ENCODE results near the gene NKX6-2. TPM values are rescaled to one million over a fixed set of nuclear protein-coding genes. Genes with fewer than 3 reads are reported as not detected.

NKX6-2 gene
- total RNA-seq, 2 donors from 2014 or later, result not detected

GRCh38 chr10:132768346-132769248, 17.4 kb downstream of the NKX6-2 start:
- Mint-ChIP-seq H3K4me1 (peaks cover 8% of the 10 kb centered on the region), H3K4me3 (no peak overlapping the region), H3K27me3 (no peaks in the 10 kb centered on the region), H3K9me3 (no peaks in the 10 kb centered on the region), H3K36me3 (ENCODE audit: low read depth) (no peaks in the 10 kb centered on the region), H3K27ac (no peak overlapping the region)
- no peak for ATAC-seq (replicated peaks)

- Mint-ChIP-seq H3K27me3 (no peaks in the 10 kb centered on the region), H3K27ac (no peak overlapping the region), H3K4me1 (peaks cover 17% of the 10 kb centered on the region), H3K36me3 (ENCODE audit: low read depth) (no peaks in the 10 kb centered on the region), H3K9me3 (no peaks in the 10 kb centered on the region), H3K4me3 (no peak overlapping the region)
- no peak for ATAC-seq (replicated peaks)
Measured at GRCh38 chr10:132766291-132766690, 19.7 kb downstream of the NKX6-2 start.

GRCh38 chr10:132765435-132765834, 20.5 kb downstream of the NKX6-2 start:
- Mint-ChIP-seq H3K27me3 (no peaks in the 10 kb centered on the region), H3K4me1 (peaks cover 17% of the 10 kb centered on the region), H3K4me3 (no peak overlapping the region), H3K36me3 (ENCODE audit: low read depth) (no peaks in the 10 kb centered on the region), H3K9me3 (no peaks in the 10 kb centered on the region), H3K27ac (no peak overlapping the region)
- no peak for ATAC-seq (replicated peaks)

- peaks cover 17% of the 10 kb centered on the region for H3K4me1 Mint-ChIP-seq
- no peaks in the 10 kb centered on the region for H3K27me3 Mint-ChIP-seq
- H3K27ac Mint-ChIP-seq, result no peak overlapping the region
- no peak overlapping the region for H3K4me3 Mint-ChIP-seq
- H3K36me3 Mint-ChIP-seq (ENCODE audit: low read depth), result no peaks in the 10 kb centered on the region
- ATAC-seq (replicated peaks), result no peak
- no peaks in the 10 kb centered on the region for H3K9me3 Mint-ChIP-seq
Measured at GRCh38 chr10:132764108-132764507, 21.8 kb downstream of the NKX6-2 start.

- no peak overlapping the region for H3K27ac Mint-ChIP-seq
- ATAC-seq (replicated peaks), result no peak
- no peaks in the 10 kb centered on the region for H3K9me3 Mint-ChIP-seq
- H3K27me3 Mint-ChIP-seq, result no peaks in the 10 kb centered on the region
- no peak overlapping the region for H3K4me3 Mint-ChIP-seq
- H3K4me1 Mint-ChIP-seq, result peaks cover 17% of the 10 kb centered on the region
- H3K36me3 Mint-ChIP-seq (ENCODE audit: low read depth), result no peaks in the 10 kb centered on the region
Measured at GRCh38 chr10:132763545-132763944, 22.4 kb downstream of the NKX6-2 start.

- H3K4me1 Mint-ChIP-seq, result peaks cover 17% of the 10 kb centered on the region
- peak; percentile 91 for ATAC-seq (replicated peaks)
- H3K9me3 Mint-ChIP-seq, result no peaks in the 10 kb centered on the region
- H3K4me3 Mint-ChIP-seq, result no peak overlapping the region
- H3K27ac Mint-ChIP-seq, result peak overlapping the region; percentile 15
- no peaks in the 10 kb centered on the region for H3K36me3 Mint-ChIP-seq (ENCODE audit: low read depth)
- no peaks in the 10 kb centered on the region for H3K27me3 Mint-ChIP-seq
Measured at GRCh38 chr10:132762267-132762666, 23.7 kb downstream of the NKX6-2 start.

- H3K36me3 Mint-ChIP-seq (ENCODE audit: low read depth), result no peaks in the 10 kb centered on the region
- peaks cover 16% of the 10 kb centered on the region for H3K4me1 Mint-ChIP-seq
- H3K4me3 Mint-ChIP-seq, result no peak overlapping the region
- H3K9me3 Mint-ChIP-seq, result no peaks in the 10 kb centered on the region
- no peak for ATAC-seq (replicated peaks)
- H3K27ac Mint-ChIP-seq, result peak overlapping the region; percentile 15
- H3K27me3 Mint-ChIP-seq, result no peaks in the 10 kb centered on the region
Measured at GRCh38 chr10:132761395-132762060, 24.4 kb downstream of the NKX6-2 start.

GRCh38 chr10:132758865-132759264, 27.1 kb downstream of the NKX6-2 start:
- peaks cover 14% of the 10 kb centered on the region for H3K4me1 Mint-ChIP-seq
- no peaks in the 10 kb centered on the region for H3K36me3 Mint-ChIP-seq (ENCODE audit: low read depth)
- H3K9me3 Mint-ChIP-seq, result peaks cover 5% of the 10 kb centered on the region
- ATAC-seq (replicated peaks), result no peak
- H3K27ac Mint-ChIP-seq, result no peak overlapping the region
- no peaks in the 10 kb centered on the region for H3K27me3 Mint-ChIP-seq
- no peak overlapping the region for H3K4me3 Mint-ChIP-seq

GRCh38 chr10:132757171-132757570, 28.8 kb downstream of the NKX6-2 start:
- Mint-ChIP-seq H3K4me3 (no peak overlapping the region), H3K36me3 (ENCODE audit: low read depth) (no peaks in the 10 kb centered on the region), H3K27ac (no peak overlapping the region), H3K9me3 (peaks cover 5% of the 10 kb centered on the region), H3K27me3 (no peaks in the 10 kb centered on the region), H3K4me1 (peaks cover 9% of the 10 kb centered on the region)
- no peak for ATAC-seq (replicated peaks)

GRCh38 chr10:132756591-132756990, 29.4 kb downstream of the NKX6-2 start:
- no peaks in the 10 kb centered on the region for H3K27me3 Mint-ChIP-seq
- ATAC-seq (replicated peaks), result no peak
- H3K4me1 Mint-ChIP-seq, result peaks cover 6% of the 10 kb centered on the region
- H3K4me3 Mint-ChIP-seq, result no peak overlapping the region
- H3K27ac Mint-ChIP-seq, result no peak overlapping the region
- H3K36me3 Mint-ChIP-seq (ENCODE audit: low read depth), result no peaks in the 10 kb centered on the region
- peaks cover 5% of the 10 kb centered on the region for H3K9me3 Mint-ChIP-seq

GRCh38 chr10:132755166-132755711, 30.7 kb downstream of the NKX6-2 start:
- Mint-ChIP-seq H3K4me1 (peaks cover 6% of the 10 kb centered on the region), H3K9me3 (peaks cover 5% of the 10 kb centered on the region), H3K27ac (no peak overlapping the region), H3K27me3 (no peaks in the 10 kb centered on the region), H3K36me3 (ENCODE audit: low read depth) (no peaks in the 10 kb centered on the region), H3K4me3 (no peak overlapping the region)
- no peak for ATAC-seq (replicated peaks)

- Mint-ChIP-seq H3K27me3 (no peaks in the 10 kb centered on the region), H3K27ac (no peak overlapping the region), H3K36me3 (ENCODE audit: low read depth) (no peaks in the 10 kb centered on the region), H3K4me3 (no peak overlapping the region), H3K4me1 (peaks cover 6% of the 10 kb centered on the region), H3K9me3 (peaks cover 5% of the 10 kb centered on the region)
- no peak for ATAC-seq (replicated peaks)
Measured at GRCh38 chr10:132754071-132754470, 31.9 kb downstream of the NKX6-2 start.

GRCh38 chr10:132753596-132753995, 32.4 kb downstream of the NKX6-2 start:
- Mint-ChIP-seq H3K36me3 (ENCODE audit: low read depth) (no peaks in the 10 kb centered on the region), H3K27me3 (no peaks in the 10 kb centered on the region)
- no peak for ATAC-seq (replicated peaks)

GRCh38 chr10:132752961-132753360, 33.0 kb downstream of the NKX6-2 start:
- Mint-ChIP-seq H3K27me3 (no peaks in the 10 kb centered on the region), H3K4me1 (peaks cover 6% of the 10 kb centered on the region), H3K27ac (no peak overlapping the region), H3K9me3 (peaks cover 5% of the 10 kb centered on the region), H3K4me3 (no peak overlapping the region), H3K36me3 (ENCODE audit: low read depth) (no peaks in the 10 kb centered on the region)
- ATAC-seq (replicated peaks), result no peak

More at GRCh38 chr10:132753596-132753995, 32.4 kb downstream of the NKX6-2 start:
- Mint-ChIP-seq H3K27ac (no peak overlapping the region), H3K4me1 (peaks cover 6% of the 10 kb centered on the region), H3K4me3 (no peak overlapping the region), H3K9me3 (peaks cover 5% of the 10 kb centered on the region)

- no peak for ATAC-seq (replicated peaks)
- Mint-ChIP-seq H3K4me3 (no peak overlapping the region), H3K36me3 (ENCODE audit: low read depth) (no peaks in the 10 kb centered on the region), H3K4me1 (peaks cover 6% of the 10 kb centered on the region), H3K27ac (no peak overlapping the region), H3K9me3 (peaks cover 5% of the 10 kb centered on the region), H3K27me3 (no peaks in the 10 kb centered on the region)
Measured at GRCh38 chr10:132752378-132752777, 33.6 kb downstream of the NKX6-2 start.
